Activated CD8-positive, alpha-beta memory T cell treated with anti-CD3 and anti-CD28 coated beads for 4 hours (primary cell): ENCODE results near the gene SCNN1A.
A peak's percentile ranks its signal among the peaks of the same experiment; 100 is the strongest.
"Not testable (repeated sequence)": the region's sequence is repeated elsewhere in the genome, so short reads cannot be mapped to it uniquely, and the experiment has no call there.

Experiments used
- DNase-seq, 2 donors: peaks; one replicate each; pipeline ENCODE4 v3.0.0-alpha.2; 2020; ENCODE audit warnings: low read depth in 2 of 2

SCNN1A gene

GRCh38 chr12:6347367-6348338 lies 27.7 kb downstream of the SCNN1A start:
- no peak for DNase-seq

GRCh38 chr12:6346942-6347341 lies 28.4 kb downstream of the SCNN1A start:
- no peak for DNase-seq

- DNase-seq = no peak
Measured at GRCh38 chr12:6346235-6346832, 29.0 kb downstream of the SCNN1A start.

- DNase-seq = no peak
Measured at GRCh38 chr12:6345319-6346091, 29.9 kb downstream of the SCNN1A start.

- DNase-seq = not testable (repeated sequence)
Measured at GRCh38 chr12:6344101-6344660, 31.2 kb downstream of the SCNN1A start.

GRCh38 chr12:6343518-6343917 lies 31.8 kb downstream of the SCNN1A start:
- no peak for DNase-seq

- DNase-seq = no peak
Measured at GRCh38 chr12:6342140-6342889, 33.0 kb downstream of the SCNN1A start.

- DNase-seq = no peak
Measured at GRCh38 chr12:6341417-6342139, 33.8 kb downstream of the SCNN1A start, which contains the start of gene TNFRSF1A. Gene TNFRSF1A, minus strand, starts transcription at chr12:6342076. Its CDS starts 262 bp downstream, at chr12:6341814.

GRCh38 chr12:6340745-6341416 lies 34.5 kb downstream of the SCNN1A start:
- DNase-seq = no peak

GRCh38 chr12:6340032-6340638 lies 35.2 kb downstream of the SCNN1A start:
- no peak for DNase-seq

GRCh38 chr12:6338955-6339354 lies 36.4 kb downstream of the SCNN1A start:
- DNase-seq = no peak

- DNase-seq = not testable (repeated sequence)
Measured at GRCh38 chr12:6338536-6338935, 36.8 kb downstream of the SCNN1A start.

GRCh38 chr12:6337958-6338433 lies 37.4 kb downstream of the SCNN1A start:
- no peak for DNase-seq

- peak; percentile 45 to 50 for DNase-seq
Measured at GRCh38 chr12:6336889-6337853, 38.2 kb downstream of the SCNN1A start.

GRCh38 chr12:6336079-6336888 lies 39.1 kb downstream of the SCNN1A start:
- DNase-seq = no peak

- peak; percentile 80 to 89 for DNase-seq
Measured at GRCh38 chr12:6335451-6336078, 39.8 kb downstream of the SCNN1A start.
